GM19238 (cell line): ENCODE results near the gene CAMSAP3.
"Not testable (repeated sequence)": the region's sequence is repeated elsewhere in the genome, so short reads cannot be mapped to it uniquely, and the experiment has no call there.

Experiments
- DNase-seq: peaks from one replicate; pipeline ENCODE4 v3.0.0; 2011; ENCODE audit warnings: low spot score; ENCODE audit not compliant: insufficient read length

The CAMSAP3 gene

GRCh38 chr19:7629347-7630054 is 33.8 kb downstream of the CAMSAP3 start, which contains the start of the genes PET100 and XAB2:
Gene PET100 (plus strand): TSS chr19:7629793. CDS start chr19:7629834, 41 bp downstream.
Gene XAB2 (minus strand): TSS chr19:7629545. CDS start chr19:7629527, 18 bp downstream.
- DNase-seq, result peak; percentile 100

GRCh38 chr19:7631577-7631976 is 35.9 kb downstream of the CAMSAP3 start:
- no peak for DNase-seq

GRCh38 chr19:7632340-7633203 is 36.9 kb downstream of the CAMSAP3 start:
- no peak for DNase-seq

GRCh38 chr19:7633698-7634097 is 38.0 kb downstream of the CAMSAP3 start, which contains the start of gene PCP2:
Gene PCP2 (minus strand): TSS chr19:7633719. CDS start chr19:7633457, 262 bp downstream.
- DNase-seq, result no peak

- no peak for DNase-seq
These were observed 40.0 kb downstream of the CAMSAP3 start for GRCh38 chr19:7635670-7636069.

- DNase-seq, result no peak
These were observed 40.6 kb downstream of the CAMSAP3 start for GRCh38 chr19:7636317-7636690.

GRCh38 chr19:7636691-7637373 is 41.2 kb downstream of the CAMSAP3 start, which contains the start of gene STXBP2:
Gene STXBP2 (plus strand): TSS chr19:7637110. CDS start chr19:7637150, 40 bp downstream.
- DNase-seq, result peak; percentile 99

- no peak for DNase-seq
These were observed 42.0 kb downstream of the CAMSAP3 start for GRCh38 chr19:7637374-7638256.

- DNase-seq, result no peak
These were observed 43.3 kb downstream of the CAMSAP3 start for GRCh38 chr19:7638802-7639465.

GRCh38 chr19:7639863-7640348 is 44.2 kb downstream of the CAMSAP3 start:
- no peak for DNase-seq

- no peak for DNase-seq
These were observed 45.1 kb downstream of the CAMSAP3 start for GRCh38 chr19:7640803-7641202.

GRCh38 chr19:7641290-7642276 is 45.9 kb downstream of the CAMSAP3 start:
- no peak for DNase-seq

GRCh38 chr19:7642295-7643030 is 46.8 kb downstream of the CAMSAP3 start:
- DNase-seq, result no peak

- DNase-seq, result no peak
These were observed 47.4 kb downstream of the CAMSAP3 start for GRCh38 chr19:7643031-7643415.

GRCh38 chr19:7643629-7644549 is 48.2 kb downstream of the CAMSAP3 start:
- not testable (repeated sequence) for DNase-seq

GRCh38 chr19:7644550-7644877 is 48.9 kb downstream of the CAMSAP3 start:
- no peak for DNase-seq

- DNase-seq, result no peak
These were observed 49.5 kb downstream of the CAMSAP3 start for GRCh38 chr19:7645163-7645562.
